ENCODE data around the gene PSG2.
"Not testable (repeated sequence)": the region's sequence is repeated elsewhere in the genome, so short reads cannot be mapped to it uniquely, and the experiment has no call there.

- TF ChIP-seq, protein P1, sequence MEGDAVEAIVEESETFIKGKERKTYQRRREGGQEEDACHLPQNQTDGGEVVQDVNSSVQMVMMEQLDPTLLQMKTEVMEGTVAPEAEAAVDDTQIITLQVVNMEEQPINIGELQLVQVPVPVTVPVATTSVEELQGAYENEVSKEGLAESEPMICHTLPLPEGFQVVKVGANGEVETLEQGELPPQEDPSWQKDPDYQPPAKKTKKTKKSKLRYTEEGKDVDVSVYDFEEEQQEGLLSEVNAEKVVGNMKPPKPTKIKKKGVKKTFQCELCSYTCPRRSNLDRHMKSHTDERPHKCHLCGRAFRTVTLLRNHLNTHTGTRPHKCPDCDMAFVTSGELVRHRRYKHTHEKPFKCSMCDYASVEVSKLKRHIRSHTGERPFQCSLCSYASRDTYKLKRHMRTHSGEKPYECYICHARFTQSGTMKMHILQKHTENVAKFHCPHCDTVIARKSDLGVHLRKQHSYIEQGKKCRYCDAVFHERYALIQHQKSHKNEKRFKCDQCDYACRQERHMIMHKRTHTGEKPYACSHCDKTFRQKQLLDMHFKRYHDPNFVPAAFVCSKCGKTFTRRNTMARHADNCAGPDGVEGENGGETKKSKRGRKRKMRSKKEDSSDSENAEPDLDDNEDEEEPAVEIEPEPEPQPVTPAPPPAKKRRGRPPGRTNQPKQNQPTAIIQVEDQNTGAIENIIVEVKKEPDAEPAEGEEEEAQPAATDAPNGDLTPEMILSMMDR (IDR thresholded peaks at IDR 0.05) = not testable (repeated sequence)
- TF ChIP-seq POLR2A, POLR2AphosphoS5, EP300 (IDR thresholded peaks at IDR 0.05): not testable (repeated sequence)
Measured at GRCh38 chr19:43031645-43032044, 50.9 kb downstream of the PSG2 start.
